ENCODE measurements around the gene RET. TPM values are rescaled to one million over a fixed set of nuclear protein-coding genes. Genes with fewer than 3 reads are reported as not detected.
"Not testable (repeated sequence)": the region's sequence is repeated elsewhere in the genome, so short reads cannot be mapped to it uniquely, and the experiment has no call there.

Gene RET
- total and polyA plus RNA-seq, 4 donors: 0.31 to 1.3 (median 0.77) TPM

DNA sequence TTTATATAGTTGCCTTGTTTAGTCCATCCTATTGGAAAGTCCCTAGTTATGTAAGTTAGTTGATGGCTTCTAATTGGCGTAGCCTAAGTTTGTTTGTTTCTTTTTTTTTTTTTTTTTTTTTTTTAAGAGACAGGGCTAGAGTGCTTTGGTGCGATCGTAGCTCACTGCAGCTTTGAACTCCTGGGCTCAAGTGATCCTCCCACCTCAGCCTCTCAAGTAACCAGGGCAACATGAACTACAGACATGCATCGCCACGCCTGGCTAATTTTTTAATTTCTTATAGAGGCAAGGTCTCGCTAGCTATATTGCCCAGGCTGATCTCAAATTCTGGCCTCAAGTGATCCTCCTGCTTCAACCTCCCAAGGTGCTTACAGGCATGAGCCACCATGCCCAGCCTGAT lies 68.4 kb downstream of the RET start:
- no peak overlapping the region for H3K27ac ChIP-seq (ENCODE audit: low read depth in 1 of 2, low read length in 1 of 2)
- no peaks in the 10 kb centered on the region for H3K36me3 ChIP-seq (ENCODE audit: control insufficient read depth in 4 of 4, insufficient read depth in 4 of 4, low read length in 4 of 4)
- H3K4me1 ChIP-seq (ENCODE audit: control insufficient read depth in 5 of 5, insufficient read depth in 5 of 5, low read length in 5 of 5): peaks cover 0 to 21% (median 10%) of the 10 kb centered on the region in 5 donors
- no peaks in the 10 kb centered on the region for H3K27me3 ChIP-seq (ENCODE audit: control insufficient read depth in 3 of 3, insufficient read depth in 3 of 3, low read length in 2 of 3)
- H3K4me3 ChIP-seq: no peak overlapping the region
- no peak for DNase-seq
- ATAC-seq (ENCODE audit: insufficient read depth, low FRiP score): no peak
- no peak overlapping the region for H3K9ac ChIP-seq (ENCODE audit: insufficient read depth in 1 of 2, low read length in 2 of 2)
- H3K9me3 ChIP-seq (ENCODE audit: control insufficient read depth in 4 of 4, insufficient read depth in 3 of 4, low read length in 3 of 4): peaks cover 0 to 3% (median under 1%) of the 10 kb centered on the region in 4 donors
- 73 to 93% methylated on average over 6 of the region's 6 CpGs for WGBS, 2 donors
- TF ChIP-seq, protein P1, sequence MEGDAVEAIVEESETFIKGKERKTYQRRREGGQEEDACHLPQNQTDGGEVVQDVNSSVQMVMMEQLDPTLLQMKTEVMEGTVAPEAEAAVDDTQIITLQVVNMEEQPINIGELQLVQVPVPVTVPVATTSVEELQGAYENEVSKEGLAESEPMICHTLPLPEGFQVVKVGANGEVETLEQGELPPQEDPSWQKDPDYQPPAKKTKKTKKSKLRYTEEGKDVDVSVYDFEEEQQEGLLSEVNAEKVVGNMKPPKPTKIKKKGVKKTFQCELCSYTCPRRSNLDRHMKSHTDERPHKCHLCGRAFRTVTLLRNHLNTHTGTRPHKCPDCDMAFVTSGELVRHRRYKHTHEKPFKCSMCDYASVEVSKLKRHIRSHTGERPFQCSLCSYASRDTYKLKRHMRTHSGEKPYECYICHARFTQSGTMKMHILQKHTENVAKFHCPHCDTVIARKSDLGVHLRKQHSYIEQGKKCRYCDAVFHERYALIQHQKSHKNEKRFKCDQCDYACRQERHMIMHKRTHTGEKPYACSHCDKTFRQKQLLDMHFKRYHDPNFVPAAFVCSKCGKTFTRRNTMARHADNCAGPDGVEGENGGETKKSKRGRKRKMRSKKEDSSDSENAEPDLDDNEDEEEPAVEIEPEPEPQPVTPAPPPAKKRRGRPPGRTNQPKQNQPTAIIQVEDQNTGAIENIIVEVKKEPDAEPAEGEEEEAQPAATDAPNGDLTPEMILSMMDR (IDR thresholded peaks at IDR 0.05; ENCODE audit: control extremely low read depth, extremely low read depth): no peak

DNA sequence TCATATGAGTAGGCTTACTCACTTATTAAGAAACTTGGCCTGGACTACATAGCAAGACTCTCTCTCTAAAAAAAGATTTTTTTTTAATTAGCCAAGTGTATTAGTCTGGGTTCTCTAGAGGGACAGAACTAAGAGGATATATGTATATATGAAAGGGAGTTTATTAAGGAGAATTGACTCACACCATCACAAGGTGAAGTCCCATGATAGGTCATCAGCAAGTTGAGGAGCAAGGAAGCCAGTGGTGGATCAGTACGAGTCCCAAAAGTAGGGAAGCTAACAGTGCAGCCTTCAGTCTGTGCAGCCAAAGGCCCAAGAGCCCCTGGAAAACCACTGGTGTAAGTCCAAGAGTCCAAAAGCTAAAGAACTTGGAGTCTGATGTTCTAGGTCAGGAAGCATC lies 69.1 kb downstream of the RET start:
- DNase-seq; H3K27me3 ChIP-seq (ENCODE audit: control insufficient read depth in 3 of 3, insufficient read depth in 3 of 3, low read length in 2 of 3); H3K27ac ChIP-seq (ENCODE audit: low read depth in 1 of 2, low read length in 1 of 2); H3K9me3 ChIP-seq (ENCODE audit: control insufficient read depth in 4 of 4, insufficient read depth in 3 of 4, low read length in 3 of 4); H3K9ac ChIP-seq (ENCODE audit: insufficient read depth in 1 of 2, low read length in 2 of 2); H3K4me3 ChIP-seq; H3K36me3 ChIP-seq (ENCODE audit: control insufficient read depth in 4 of 4, insufficient read depth in 4 of 4, low read length in 4 of 4); ATAC-seq (ENCODE audit: insufficient read depth, low FRiP score): not testable (repeated sequence)
- 93% methylated on average over 1 of the region's 1 CpG for whole genome bisulfite sequencing, 2 donors
- H3K4me1 ChIP-seq (ENCODE audit: control insufficient read depth in 5 of 5, insufficient read depth in 5 of 5, low read length in 5 of 5): peaks cover 0 to 21% (median 6%) of the 10 kb centered on the region in 5 donors

DNA sequence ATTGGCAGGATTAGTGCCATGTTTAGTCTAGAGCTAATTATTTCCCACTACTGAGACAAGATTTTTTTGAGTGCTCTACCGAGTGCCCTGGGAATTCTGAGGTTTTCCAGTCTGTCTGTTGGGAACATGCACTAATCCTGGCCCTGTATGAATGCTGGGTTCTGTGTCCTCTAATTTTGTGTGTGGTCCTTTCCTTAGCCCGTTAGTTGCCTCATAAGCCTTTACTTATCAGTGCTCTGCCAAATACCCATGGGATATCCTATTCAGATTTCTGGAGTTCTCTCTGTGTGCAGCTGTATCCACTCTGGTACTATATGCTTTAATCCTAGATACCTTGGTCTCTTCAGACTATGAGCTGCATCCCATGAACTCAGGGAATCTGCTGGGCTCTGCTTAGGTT lies 74.5 kb downstream of the RET start:
- H3K9ac ChIP-seq (ENCODE audit: insufficient read depth in 1 of 2, low read length in 2 of 2): no peak overlapping the region
- TF ChIP-seq, protein P1 (IDR thresholded peaks at IDR 0.05; ENCODE audit: control extremely low read depth, extremely low read depth): no peak
- DNase-seq (no peak), ATAC-seq (ENCODE audit: insufficient read depth, low FRiP score) (no peak)
- H3K9me3 ChIP-seq (ENCODE audit: control insufficient read depth in 4 of 4, insufficient read depth in 3 of 4, low read length in 3 of 4): peaks cover 0 to 3% (median under 1%) of the 10 kb centered on the region in 4 donors
- 43 to 71% methylated on average over 2 of the region's 2 CpGs for WGBS, 2 donors
- no peak overlapping the region for H3K27ac ChIP-seq (ENCODE audit: low read depth in 1 of 2, low read length in 1 of 2)
- H3K36me3 ChIP-seq (ENCODE audit: control insufficient read depth in 4 of 4, insufficient read depth in 4 of 4, low read length in 4 of 4): no peaks in the 10 kb centered on the region
- H3K4me3 ChIP-seq: no peak overlapping the region
- peaks cover 0 to 46% (median 6%) of the 10 kb centered on the region in 5 donors for H3K4me1 ChIP-seq (ENCODE audit: control insufficient read depth in 5 of 5, insufficient read depth in 5 of 5, low read length in 5 of 5)
- no peaks in the 10 kb centered on the region for H3K27me3 ChIP-seq (ENCODE audit: control insufficient read depth in 3 of 3, insufficient read depth in 3 of 3, low read length in 2 of 3)

DNA sequence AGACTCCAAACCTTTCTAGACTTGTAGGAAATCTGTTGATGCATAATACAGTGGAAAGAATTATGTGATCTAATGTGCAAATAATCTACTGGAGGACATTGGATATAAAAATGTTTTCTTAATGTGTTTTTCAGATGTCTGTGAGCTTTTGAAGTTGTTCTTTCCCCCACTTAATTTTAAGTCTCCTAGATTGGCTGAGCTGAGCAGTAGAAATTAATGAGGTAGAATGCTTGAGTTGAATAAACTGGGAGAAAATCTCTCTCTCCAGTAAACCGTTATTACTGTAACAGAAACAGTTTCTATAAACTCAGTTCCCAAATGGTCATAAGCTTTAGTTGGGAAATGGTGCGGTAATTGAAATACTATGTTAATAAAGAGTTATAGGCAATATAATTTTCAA lies 77.0 kb downstream of the RET start:
- ATAC-seq (ENCODE audit: insufficient read depth, low FRiP score) (no peak), DNase-seq (peak in 2 of 3 donors; percentile 88 to 89)
- Histone ChIP-seq H3K9ac (ENCODE audit: insufficient read depth in 1 of 2, low read length in 2 of 2) (no peak overlapping the region), H3K27me3 (ENCODE audit: control insufficient read depth in 3 of 3, insufficient read depth in 3 of 3, low read length in 2 of 3) (no peaks in the 10 kb centered on the region), H3K27ac (ENCODE audit: low read depth in 1 of 2, low read length in 1 of 2) (no peak overlapping the region), H3K4me1 (ENCODE audit: control insufficient read depth in 5 of 5, insufficient read depth in 5 of 5, low read length in 5 of 5) (peaks cover 0 to 54% (median 6%) of the 10 kb centered on the region in 5 donors), H3K36me3 (ENCODE audit: control insufficient read depth in 4 of 4, insufficient read depth in 4 of 4, low read length in 4 of 4) (peaks cover 0 to 3% (median 0%) of the 10 kb centered on the region in 4 donors), H3K9me3 (ENCODE audit: control insufficient read depth in 4 of 4, insufficient read depth in 3 of 4, low read length in 3 of 4) (peaks cover 0 to 2% (median 0%) of the 10 kb centered on the region in 4 donors), H3K4me3 (no peak overlapping the region)
- WGBS, 2 donors: 80 to 83% methylated on average over 2 of the region's 2 CpGs
- TF ChIP-seq, protein P1 (IDR thresholded peaks at IDR 0.05; ENCODE audit: control extremely low read depth, extremely low read depth): no peak
